ENCODE results near the gene NRXN3.

Gene NRXN3

GRCh38 chr14:78292003-78292402, 121.8 kb downstream of the NRXN3 start:
- no peak for TF ChIP-seq CTCF (conservative IDR thresholded peaks at IDR 0.05; ENCODE audit: low read length)
- DNase-seq (ENCODE audit: low read depth): no peak

GRCh38 chr14:78297858-78298257, 127.7 kb downstream of the NRXN3 start:
- no peak for DNase-seq (ENCODE audit: low read depth)
- H3K4me3 ChIP-seq (ENCODE audit: low read length): no peak overlapping the region
- no peak for TF ChIP-seq CTCF (conservative IDR thresholded peaks at IDR 0.05; ENCODE audit: low read length)

More at GRCh38 chr14:78292003-78292402, 121.8 kb downstream of the NRXN3 start:
- no peak overlapping the region for H3K4me3 ChIP-seq (ENCODE audit: low read length)

- TF ChIP-seq CTCF (conservative IDR thresholded peaks at IDR 0.05; ENCODE audit: low read length): no peak
- DNase-seq (ENCODE audit: low read depth): no peak
- no peak overlapping the region for H3K4me3 ChIP-seq (ENCODE audit: low read length)
These were observed 128.1 kb downstream of the NRXN3 start for GRCh38 chr14:78298298-78298697.

GRCh38 chr14:78302841-78303240, 132.7 kb downstream of the NRXN3 start:
- DNase-seq (ENCODE audit: low read depth): no peak

GRCh38 chr14:78307671-78308070, 137.5 kb downstream of the NRXN3 start:
- DNase-seq (ENCODE audit: low read depth): no peak
- no peak overlapping the region for H3K4me3 ChIP-seq (ENCODE audit: low read length)
- no peak for TF ChIP-seq CTCF (conservative IDR thresholded peaks at IDR 0.05; ENCODE audit: low read length)

More at GRCh38 chr14:78302841-78303240, 132.7 kb downstream of the NRXN3 start:
- no peak for TF ChIP-seq CTCF (conservative IDR thresholded peaks at IDR 0.05; ENCODE audit: low read length)
- H3K4me3 ChIP-seq (ENCODE audit: low read length): no peak overlapping the region

- DNase-seq (ENCODE audit: low read depth): no peak
- H3K4me3 ChIP-seq (ENCODE audit: low read length): no peak overlapping the region
- no peak for TF ChIP-seq CTCF (conservative IDR thresholded peaks at IDR 0.05; ENCODE audit: low read length)
These were observed 137.9 kb downstream of the NRXN3 start for GRCh38 chr14:78308079-78308478.

GRCh38 chr14:78310272-78310671, 140.1 kb downstream of the NRXN3 start:
- DNase-seq (ENCODE audit: low read depth): no peak
- no peak overlapping the region for H3K4me3 ChIP-seq (ENCODE audit: low read length)
- TF ChIP-seq CTCF (conservative IDR thresholded peaks at IDR 0.05; ENCODE audit: low read length): no peak
